Smooth muscle cell (in vitro differentiated cells): ENCODE data around the gene FAM120A. TPM values are rescaled to one million over a fixed set of nuclear protein-coding genes. Genes with fewer than 3 reads are reported as not detected.

Experiments
- DNase-seq: peaks from one replicate; lab custom pipeline; 2025; ENCODE audit not compliant: unreplicated experiment; lab: John Stamatoyannopoulos, UW
- H2AFZ ChIP-seq: fragments of 200-600 bp; sonication (generic); 2 replicates; pipeline ENCODE4 v1.6.0; 2016; ENCODE audit warnings: antibody characterized with exemption, low read depth, mild to moderate bottlenecking
- H3F3A ChIP-seq: fragments of 200-600 bp; sonication (generic); 2 replicates; pipeline ENCODE4 v1.6.0; 2017; ENCODE audit warnings: antibody characterized with exemption, low read depth
- H3K27ac ChIP-seq: fragments of 200-600 bp; sonication (generic); 2 replicates; pipeline ENCODE4 v1.5.1; 2016; ENCODE audit warnings: low read depth, mild to moderate bottlenecking
- H3K27me3 ChIP-seq: fragments of 200-600 bp; sonication (generic); 2 replicates; pipeline ENCODE4 v1.6.1; 2016; ENCODE audit warnings: low read depth, mild to moderate bottlenecking
- H3K36me3 ChIP-seq: fragments of 200-600 bp; sonication (generic); 2 replicates; pipeline ENCODE4 v1.5.1; 2016; ENCODE audit warnings: low read depth
- H3K4me1 ChIP-seq: fragments of 200-600 bp; sonication (generic); 2 replicates; pipeline ENCODE4 v1.5.1; 2016; ENCODE audit warnings: low read depth
- H3K4me2 ChIP-seq: fragments of 200-600 bp; sonication (generic); 2 replicates; pipeline ENCODE4 v1.6.0; 2016; ENCODE audit warnings: mild to moderate bottlenecking
- H3K4me3 ChIP-seq: fragments of 200-600 bp; sonication (generic); 2 replicates; pipeline ENCODE4 v1.5.1; 2016; ENCODE audit warnings: mild to moderate bottlenecking
- H3K79me2 ChIP-seq: fragments of 200-600 bp; sonication (generic); 2 replicates; pipeline ENCODE4 v1.6.0; 2016; ENCODE audit warnings: low read depth, mild to moderate bottlenecking
- H3K9ac ChIP-seq: fragments of 200-600 bp; sonication (generic); 2 replicates; pipeline ENCODE4 v1.6.0; 2016; ENCODE audit warnings: low read depth
- H3K9me3 ChIP-seq: fragments of 200-600 bp; sonication (generic); replicated peaks from 2 replicates; pipeline ENCODE4 v1.5.1; 2016; ENCODE audit warnings: low read depth
- H4K20me1 ChIP-seq: fragments of 200-600 bp; sonication (generic); 2 replicates; pipeline ENCODE4 v1.6.0; 2016; ENCODE audit warnings: low read depth
- CTCF ChIP-seq: fragments of 200-600 bp; sonication (generic); IDR thresholded peaks from 2 replicates; pipeline ENCODE4 v1.5.1; 2017; ENCODE audit warnings: borderline replicate concordance, mild to moderate bottlenecking, antibody characterized with exemption; ENCODE audit not compliant: insufficient read depth, poor library complexity, severe bottlenecking
- WGBS: methylation state at CpG from one replicate; pipeline ENCODE4 v1.1.7; 2016; ENCODE audit warnings: low lambda C conversion rate; 5-methylcytosine and 5-hydroxymethylcytosine counted together
- polyA plus RNA-seq: library from polyadenylated mRNA; unstranded; fragments of >200 nt; fragmentation: Nextera tagmentation; extraction: Ambion mirVana; gene quantifications from 2 replicates; pipeline ENCODE4 v1.2.1, GENCODE V29; 2016
- total RNA-seq: library from RNA; depleted of rRNA; stranded (reverse); fragments of >200 nt; gene quantifications from 2 replicates; pipeline ENCODE4 v1.2.3, GENCODE V29; 2014

The FAM120A gene
- total and polyA plus RNA-seq, 2 experiments from 2014 or later = 14.4 to 47.2 TPM

GRCh38 chr9:93422977-93423616, 28.4 kb upstream of the FAM120A start:
- no peak overlapping the region for H3K9ac ChIP-seq
- WGBS = 84% methylated on average over 10 of the region's 10 CpGs
- H3K36me3 ChIP-seq = no peaks in the 10 kb centered on the region
- no peaks in the 10 kb centered on the region for H3K4me1 ChIP-seq
- H3K27ac ChIP-seq = no peak overlapping the region
- H4K20me1 ChIP-seq = no peaks in the 10 kb centered on the region
- no peak for TF ChIP-seq CTCF
- H3K27me3 ChIP-seq = no peaks in the 10 kb centered on the region
- peaks cover 4% of the 10 kb centered on the region for H3K9me3 ChIP-seq
- H2AFZ ChIP-seq = no peak overlapping the region
- no peak overlapping the region for H3K4me2 ChIP-seq
- DNase-seq = no peak
- H3K4me3 ChIP-seq = no peak overlapping the region
- H3K79me2 ChIP-seq = no peaks in the 10 kb centered on the region
- H3F3A ChIP-seq = no peaks in the 10 kb centered on the region

GRCh38 chr9:93427655-93428379, 23.7 kb upstream of the FAM120A start:
- DNase-seq = no peak
- Histone ChIP-seq H3K36me3 (no peaks in the 10 kb centered on the region), H4K20me1 (no peaks in the 10 kb centered on the region), H3K9me3 (peaks cover 4% of the 10 kb centered on the region), H3K4me2 (no peak overlapping the region), H3K79me2 (no peaks in the 10 kb centered on the region), H3K27ac (no peak overlapping the region), H3K4me1 (no peaks in the 10 kb centered on the region), H2AFZ (no peak overlapping the region), H3F3A (no peaks in the 10 kb centered on the region), H3K4me3 (no peak overlapping the region), H3K9ac (no peak overlapping the region), H3K27me3 (no peaks in the 10 kb centered on the region)
- 80% methylated on average over 5 of the region's 5 CpGs for WGBS
- TF ChIP-seq CTCF = no peak

GRCh38 chr9:93431539-93432105, 19.9 kb upstream of the FAM120A start:
- Histone ChIP-seq H3K36me3 (no peaks in the 10 kb centered on the region), H2AFZ (no peak overlapping the region), H3F3A (no peaks in the 10 kb centered on the region), H4K20me1 (no peaks in the 10 kb centered on the region), H3K79me2 (no peaks in the 10 kb centered on the region), H3K9ac (no peak overlapping the region), H3K27me3 (no peaks in the 10 kb centered on the region), H3K9me3 (no peaks in the 10 kb centered on the region), H3K4me2 (no peak overlapping the region), H3K27ac (no peak overlapping the region), H3K4me3 (no peak overlapping the region), H3K4me1 (no peaks in the 10 kb centered on the region)
- DNase-seq = no peak
- no peak for TF ChIP-seq CTCF
- 69% methylated on average over 5 of the region's 5 CpGs for WGBS
